Astrocyte (in vitro differentiated cells and primary cell): ENCODE results near the gene HMGN1.

Experiments
- CTCF ChIP-seq: IDR thresholded peaks from 2 replicates; pipeline ENCODE4 v1.5.1; 2011; ENCODE audit warnings: low read depth, mild to moderate bottlenecking, inconsistent platforms, low read length, moderate library complexity; ENCODE audit not compliant: insufficient read depth
- EZH2 ChIP-seq: IDR thresholded peaks from 2 replicates; pipeline ENCODE4 v1.6.1; 2012; ENCODE audit warnings: mild to moderate bottlenecking, low read length, inconsistent platforms; ENCODE audit not compliant: insufficient read depth

DNA sequence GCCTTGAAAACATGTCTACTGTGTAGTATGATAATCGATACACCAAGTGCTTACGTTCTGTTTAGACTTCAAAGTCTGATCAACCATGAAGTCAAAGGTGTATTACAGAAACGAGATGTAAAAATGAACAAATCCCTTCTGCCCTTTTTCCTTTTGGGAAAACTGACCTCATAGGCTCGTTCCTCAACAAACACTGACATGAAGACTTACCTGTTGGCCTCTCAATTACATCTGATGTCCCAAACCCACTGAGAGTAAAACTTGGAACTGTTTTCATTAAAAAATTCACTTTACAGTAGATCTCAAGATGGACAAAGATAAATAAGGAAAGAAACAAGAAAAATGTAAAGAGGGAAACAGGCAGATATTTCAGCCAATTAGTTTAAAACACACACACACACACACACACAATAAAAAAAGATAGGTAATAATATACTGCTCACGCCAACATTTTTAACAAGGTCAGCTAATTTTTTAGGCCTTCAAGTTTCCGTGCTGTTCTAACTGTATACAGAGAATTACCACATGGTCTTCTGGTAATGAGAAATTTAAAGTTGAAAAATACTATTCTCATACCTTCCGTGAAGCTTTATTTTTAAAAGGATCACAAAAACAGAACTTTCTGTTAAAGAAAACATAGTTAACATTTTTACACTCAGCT is 2.1 kb downstream of the HMGN1 start:
- TF ChIP-seq CTCF (no peak), EZH2 (no peak)
